HFF-Myc (cell line): Measurements from ENCODE around the gene TEX2.
"Not testable (repeated sequence)": the region's sequence is repeated elsewhere in the genome, so short reads cannot be mapped to it uniquely, and the experiment has no call there.

Experiments used
- DNase-seq: peaks from one replicate; pipeline ENCODE4 v3.0.0-alpha.2; 2011; ENCODE audit warnings: low read depth; ENCODE audit errors: extremely low read depth
- H3K4me3 ChIP-seq: replicated peaks from 2 replicates; pipeline ENCODE4 v1.5.1; 2011; ENCODE audit warnings: low read depth, mild to moderate bottlenecking, control low read depth, low read length
- TF ChIP-seq, protein P1 (sequence below): IDR thresholded peaks from 2 replicates; pipeline ENCODE4 v1.5.1; 2012; ENCODE audit warnings: mild to moderate bottlenecking, low read depth, low read length, control low read depth; ENCODE audit errors: missing control alignments

TEX2 gene

DNA sequence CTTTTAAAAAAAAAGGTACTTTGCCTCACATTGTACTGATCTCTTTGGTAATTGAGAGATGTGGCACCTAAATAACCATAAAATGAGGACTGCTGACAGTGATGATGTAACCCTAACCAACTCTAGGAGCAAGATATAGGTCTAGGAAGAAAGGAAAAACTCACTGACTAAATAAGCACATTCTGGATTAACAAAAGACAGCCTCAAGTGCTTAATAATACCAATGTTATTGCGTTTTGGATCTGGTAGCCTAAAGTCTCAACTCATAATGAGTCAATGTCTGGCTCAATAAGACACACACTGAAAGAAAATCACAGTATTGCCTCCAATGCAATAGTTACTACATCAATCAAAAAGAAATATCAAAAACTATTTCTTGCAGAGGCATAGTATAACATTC lies 136.1 kb downstream of the TEX2 start:
- DNase-seq: no peak
- TF ChIP-seq, protein P1, sequence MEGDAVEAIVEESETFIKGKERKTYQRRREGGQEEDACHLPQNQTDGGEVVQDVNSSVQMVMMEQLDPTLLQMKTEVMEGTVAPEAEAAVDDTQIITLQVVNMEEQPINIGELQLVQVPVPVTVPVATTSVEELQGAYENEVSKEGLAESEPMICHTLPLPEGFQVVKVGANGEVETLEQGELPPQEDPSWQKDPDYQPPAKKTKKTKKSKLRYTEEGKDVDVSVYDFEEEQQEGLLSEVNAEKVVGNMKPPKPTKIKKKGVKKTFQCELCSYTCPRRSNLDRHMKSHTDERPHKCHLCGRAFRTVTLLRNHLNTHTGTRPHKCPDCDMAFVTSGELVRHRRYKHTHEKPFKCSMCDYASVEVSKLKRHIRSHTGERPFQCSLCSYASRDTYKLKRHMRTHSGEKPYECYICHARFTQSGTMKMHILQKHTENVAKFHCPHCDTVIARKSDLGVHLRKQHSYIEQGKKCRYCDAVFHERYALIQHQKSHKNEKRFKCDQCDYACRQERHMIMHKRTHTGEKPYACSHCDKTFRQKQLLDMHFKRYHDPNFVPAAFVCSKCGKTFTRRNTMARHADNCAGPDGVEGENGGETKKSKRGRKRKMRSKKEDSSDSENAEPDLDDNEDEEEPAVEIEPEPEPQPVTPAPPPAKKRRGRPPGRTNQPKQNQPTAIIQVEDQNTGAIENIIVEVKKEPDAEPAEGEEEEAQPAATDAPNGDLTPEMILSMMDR: no peak
- no peak overlapping the region for H3K4me3 ChIP-seq

DNA sequence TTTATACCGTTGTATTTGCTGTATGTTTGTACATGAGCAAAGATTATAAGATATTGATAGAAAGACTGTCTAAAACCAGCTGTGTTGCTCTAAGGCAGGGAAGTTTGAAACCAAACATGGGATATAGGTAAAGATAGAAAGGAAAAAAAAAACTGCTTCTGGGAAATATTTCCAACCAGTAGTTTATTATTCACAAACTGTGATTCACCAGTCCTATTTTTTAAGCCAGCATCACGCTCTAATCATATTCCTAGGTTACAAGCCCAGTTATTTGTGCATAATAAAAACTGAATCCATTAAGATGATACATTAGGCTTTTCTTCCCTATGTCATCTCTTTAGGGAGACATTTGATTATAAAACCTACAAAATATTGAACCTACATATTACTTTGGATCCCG lies 137.1 kb downstream of the TEX2 start:
- TF ChIP-seq, protein P1: no peak
- no peak overlapping the region for H3K4me3 ChIP-seq
- no peak for DNase-seq

DNA sequence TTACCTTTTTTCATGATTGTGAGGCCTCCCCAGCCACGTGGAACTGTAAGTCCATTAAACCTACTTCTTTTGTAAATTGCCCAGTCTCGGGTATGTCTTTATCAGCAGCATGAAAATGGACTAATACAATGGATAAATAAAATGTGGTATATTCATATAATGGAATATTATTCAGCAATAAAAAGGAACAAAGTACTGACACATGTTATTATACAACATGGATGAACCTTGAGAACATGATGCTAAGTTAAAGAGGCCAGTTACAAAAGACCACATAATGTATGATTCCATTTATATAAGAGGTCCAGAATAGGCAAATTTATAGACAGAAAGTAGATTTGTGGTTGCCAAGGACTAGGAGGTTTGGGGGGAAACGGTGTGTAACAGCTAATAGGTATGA lies 138.5 kb downstream of the TEX2 start:
- DNase-seq: no peak
- no peak overlapping the region for H3K4me3 ChIP-seq
- TF ChIP-seq, protein P1: no peak

DNA sequence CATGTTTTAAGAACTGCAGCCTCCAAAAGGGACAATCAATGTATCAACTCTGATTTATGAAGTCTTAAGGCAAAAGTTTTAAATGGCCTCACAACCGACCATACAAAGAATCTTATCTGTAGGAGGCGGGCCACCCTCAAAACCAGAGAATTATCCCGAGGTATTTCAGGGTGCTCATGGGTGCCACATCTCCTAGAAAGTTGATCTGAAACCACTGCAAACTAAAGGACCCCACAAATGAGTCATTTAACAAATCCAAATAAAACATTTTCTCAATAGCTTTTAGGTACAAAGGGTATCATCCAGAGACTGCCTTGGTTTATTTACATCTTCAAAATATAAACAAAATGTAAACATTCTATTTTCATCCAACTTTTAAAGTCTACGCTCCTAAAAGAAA lies 139.9 kb downstream of the TEX2 start:
- TF ChIP-seq, protein P1: no peak
- no peak for DNase-seq
- no peak overlapping the region for H3K4me3 ChIP-seq

DNA sequence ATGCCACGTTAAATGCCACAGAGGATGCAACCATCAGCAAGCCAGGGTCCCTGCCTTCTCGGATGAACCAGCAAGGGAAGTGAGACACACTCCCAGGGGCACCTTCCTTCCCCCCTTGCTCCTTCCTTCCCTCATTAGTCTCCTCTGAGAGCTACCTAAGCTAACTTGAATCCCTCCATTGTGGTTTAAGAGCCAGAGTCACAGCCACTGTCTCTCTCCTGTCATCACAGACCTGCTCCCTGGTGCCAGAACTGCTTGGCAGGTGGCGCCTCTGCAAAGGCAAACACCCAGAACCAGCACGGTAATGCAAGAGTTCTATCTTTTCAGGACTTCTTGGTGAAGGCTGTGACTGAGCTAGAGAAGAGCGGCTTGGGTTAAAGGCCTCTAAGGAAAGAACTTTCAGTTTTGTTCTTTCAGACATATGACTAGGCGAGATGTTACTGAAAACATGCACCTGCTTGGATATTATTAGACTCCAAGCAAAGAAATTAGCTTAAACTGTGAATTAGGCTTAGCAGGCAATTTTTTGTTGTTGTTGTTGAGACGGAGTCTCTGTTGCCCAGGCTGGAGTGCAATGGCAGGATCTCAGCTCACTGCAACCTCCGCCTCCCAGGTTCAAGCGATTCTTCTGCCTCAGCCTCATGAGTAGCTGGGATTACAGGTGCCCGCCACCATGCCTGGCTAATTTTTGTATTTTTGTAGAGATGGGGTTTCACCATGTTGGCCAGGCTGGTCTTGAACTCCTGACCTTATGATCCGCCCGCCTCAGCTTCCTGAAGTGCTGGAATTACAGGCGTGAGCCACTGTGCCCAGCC lies 141.9 kb downstream of the TEX2 start:
- not testable (repeated sequence) for DNase-seq, H3K4me3 ChIP-seq

DNA sequence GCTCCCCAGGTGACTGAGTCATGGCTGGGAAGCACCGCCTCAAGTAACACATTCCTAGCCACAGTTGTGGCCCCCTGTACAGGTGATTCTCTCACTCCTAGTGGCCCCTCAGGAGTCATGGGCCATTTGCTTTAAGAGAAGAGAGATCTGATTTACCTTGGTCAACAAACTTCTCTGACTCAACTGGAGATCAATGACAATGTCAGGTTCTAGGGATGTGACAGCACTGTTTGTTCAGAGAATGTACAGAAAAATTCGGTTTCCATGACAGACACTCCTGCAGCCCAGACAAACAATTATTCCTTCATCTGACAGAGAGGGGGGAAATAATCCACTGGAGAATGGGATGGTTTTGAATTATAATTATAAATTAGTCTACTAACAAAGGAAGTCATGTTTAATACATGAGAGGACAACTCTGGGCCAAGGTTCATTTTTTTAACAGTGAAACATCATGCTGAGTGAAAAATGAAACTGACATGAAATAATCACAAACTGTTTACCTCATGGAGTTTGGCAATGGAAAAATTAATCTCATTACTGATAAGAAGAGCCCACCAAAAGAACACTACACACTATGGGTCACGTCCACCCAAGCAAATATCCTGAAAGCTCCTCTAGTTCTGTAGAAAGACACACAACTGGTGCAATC lies 142.8 kb downstream of the TEX2 start:
- DNase-seq: no peak
- TF ChIP-seq, protein P1: no peak
- no peak overlapping the region for H3K4me3 ChIP-seq
